Muscle layer of colon (tissue), 2 donors: Measurements from ENCODE around the gene DHCR24.

Experiments
- H3K27ac ChIP-seq: one replicate; pipeline ENCODE4 v1.7.0; 2013; ENCODE audit warnings: low read depth, mild to moderate bottlenecking, low read length, moderate library complexity
- H3K27me3 ChIP-seq, 2 donors: one replicate each; pipeline ENCODE4 v1.7.0; 2013; ENCODE audit warnings: low read length in 2 of 2, mild to moderate bottlenecking in 2 of 2; ENCODE audit not compliant: insufficient read depth in 2 of 2, control insufficient read depth in 1 of 2
- H3K36me3 ChIP-seq: one replicate; pipeline ENCODE4 v1.7.0; 2013; ENCODE audit warnings: mild to moderate bottlenecking, low read length; ENCODE audit not compliant: insufficient read depth
- H3K4me1 ChIP-seq: one replicate; pipeline ENCODE4 v1.7.0; 2013; ENCODE audit warnings: mild to moderate bottlenecking, low read length; ENCODE audit not compliant: insufficient read depth
- H3K4me3 ChIP-seq, 2 donors: one replicate each; pipeline ENCODE4 v1.7.0; 2013; ENCODE audit warnings: low read length in 2 of 2, low read depth in 1 of 2, mild to moderate bottlenecking in 1 of 2, moderate library complexity in 1 of 2
- H3K9ac ChIP-seq: one replicate; pipeline ENCODE4 v1.7.0; 2013; ENCODE audit warnings: low read length
- H3K9me3 ChIP-seq: one replicate; pipeline ENCODE4 v1.7.0; 2013; ENCODE audit warnings: mild to moderate bottlenecking, low read length
- donor health status: abdominal sarcoma.
- donor health status: Adenocarcinoma of cecum.

DHCR24 gene

GRCh38 chr1:54859700-54860391, 27.1 kb downstream of the DHCR24 start:
- H3K9ac ChIP-seq, result no peak overlapping the region
- H3K4me3 ChIP-seq, result no peak overlapping the region
- no peaks in the 10 kb centered on the region for H3K27me3 ChIP-seq
- H3K9me3 ChIP-seq, result no peaks in the 10 kb centered on the region
- H3K36me3 ChIP-seq, result no peaks in the 10 kb centered on the region
- no peaks in the 10 kb centered on the region for H3K4me1 ChIP-seq
- no peak overlapping the region for H3K27ac ChIP-seq

- Histone ChIP-seq H3K4me3 (no peak overlapping the region), H3K36me3 (no peaks in the 10 kb centered on the region), H3K27me3 (no peaks in the 10 kb centered on the region), H3K4me1 (no peaks in the 10 kb centered on the region), H3K9ac (no peak overlapping the region), H3K9me3 (no peaks in the 10 kb centered on the region), H3K27ac (no peak overlapping the region)
Observed at GRCh38 chr1:54857746-54858561, 29.0 kb downstream of the DHCR24 start.

- Histone ChIP-seq H3K36me3 (no peaks in the 10 kb centered on the region), H3K4me1 (no peaks in the 10 kb centered on the region), H3K27ac (no peak overlapping the region), H3K9ac (no peak overlapping the region), H3K27me3 (no peaks in the 10 kb centered on the region), H3K9me3 (no peaks in the 10 kb centered on the region), H3K4me3 (no peak overlapping the region)
Observed at GRCh38 chr1:54857141-54857540, 29.9 kb downstream of the DHCR24 start.

- no peaks in the 10 kb centered on the region for H3K9me3 ChIP-seq
- H3K4me1 ChIP-seq, result no peaks in the 10 kb centered on the region
- no peaks in the 10 kb centered on the region for H3K27me3 ChIP-seq
- H3K4me3 ChIP-seq, result no peak overlapping the region
- H3K27ac ChIP-seq, result no peak overlapping the region
- no peak overlapping the region for H3K9ac ChIP-seq
- H3K36me3 ChIP-seq, result no peaks in the 10 kb centered on the region
Observed at GRCh38 chr1:54854381-54855020, 32.5 kb downstream of the DHCR24 start.

GRCh38 chr1:54853793-54854370, 33.1 kb downstream of the DHCR24 start:
- Histone ChIP-seq H3K4me1 (no peaks in the 10 kb centered on the region), H3K9me3 (no peaks in the 10 kb centered on the region), H3K27me3 (no peaks in the 10 kb centered on the region), H3K4me3 (no peak overlapping the region), H3K27ac (no peak overlapping the region), H3K36me3 (no peaks in the 10 kb centered on the region), H3K9ac (no peak overlapping the region)

- H3K27me3 ChIP-seq, result no peaks in the 10 kb centered on the region
- no peaks in the 10 kb centered on the region for H3K9me3 ChIP-seq
- no peak overlapping the region for H3K4me3 ChIP-seq
- H3K4me1 ChIP-seq, result no peaks in the 10 kb centered on the region
- no peak overlapping the region for H3K9ac ChIP-seq
- H3K27ac ChIP-seq, result no peak overlapping the region
- H3K36me3 ChIP-seq, result no peaks in the 10 kb centered on the region
Observed at GRCh38 chr1:54853096-54853792, 33.8 kb downstream of the DHCR24 start.

- Histone ChIP-seq H3K9ac (no peak overlapping the region), H3K27me3 (no peaks in the 10 kb centered on the region), H3K27ac (no peak overlapping the region), H3K4me1 (no peaks in the 10 kb centered on the region), H3K36me3 (no peaks in the 10 kb centered on the region), H3K4me3 (no peak overlapping the region), H3K9me3 (no peaks in the 10 kb centered on the region)
Observed at GRCh38 chr1:54851936-54852524, 35.0 kb downstream of the DHCR24 start.

- Histone ChIP-seq H3K36me3 (no peaks in the 10 kb centered on the region), H3K9ac (no peak overlapping the region), H3K27me3 (no peaks in the 10 kb centered on the region), H3K4me1 (no peaks in the 10 kb centered on the region), H3K27ac (no peak overlapping the region), H3K4me3 (no peak overlapping the region), H3K9me3 (no peaks in the 10 kb centered on the region)
Observed at GRCh38 chr1:54851406-54851805, 35.6 kb downstream of the DHCR24 start.

GRCh38 chr1:54850737-54851136, 36.3 kb downstream of the DHCR24 start:
- H3K27me3 ChIP-seq, result no peaks in the 10 kb centered on the region
- H3K4me3 ChIP-seq, result no peak overlapping the region
- no peak overlapping the region for H3K27ac ChIP-seq
- H3K36me3 ChIP-seq, result no peaks in the 10 kb centered on the region
- no peak overlapping the region for H3K9ac ChIP-seq
- H3K4me1 ChIP-seq, result no peaks in the 10 kb centered on the region
- no peaks in the 10 kb centered on the region for H3K9me3 ChIP-seq

- Histone ChIP-seq H3K27me3 (no peaks in the 10 kb centered on the region), H3K4me1 (no peaks in the 10 kb centered on the region), H3K27ac (no peak overlapping the region)
Observed at GRCh38 chr1:54850069-54850730, 36.8 kb downstream of the DHCR24 start.

More at GRCh38 chr1:54850069-54850730, 36.8 kb downstream of the DHCR24 start:
- Histone ChIP-seq H3K9ac (no peak overlapping the region), H3K9me3 (no peaks in the 10 kb centered on the region), H3K4me3 (no peak overlapping the region), H3K36me3 (no peaks in the 10 kb centered on the region)
